Stimulated activated CD4-positive, alpha-beta T cell treated with anti-CD3 and anti-CD28 coated beads, TNF-alpha, amount 100 ng/mL, for 1 hour (primary cell): ENCODE data around the gene PDE7B.

Experiments used
- DNase-seq, 3 donors: peaks; one replicate each; pipeline ENCODE4 v3.0.0-alpha.2; 2020; ENCODE audit warnings: low read depth in 3 of 3, low spot score in 1 of 3

Gene PDE7B

GRCh38 chr6:136173519-136174507, 322.3 kb downstream of the PDE7B start:
- DNase-seq: no peak

- no peak for DNase-seq
Measured at GRCh38 chr6:136174510-136174909, 323.0 kb downstream of the PDE7B start.

- DNase-seq: no peak
Measured at GRCh38 chr6:136175873-136176272, 324.4 kb downstream of the PDE7B start.

GRCh38 chr6:136178749-136179148, 327.2 kb downstream of the PDE7B start:
- no peak for DNase-seq

- DNase-seq: no peak
Measured at GRCh38 chr6:136180704-136181511, 329.4 kb downstream of the PDE7B start.

- no peak for DNase-seq
Measured at GRCh38 chr6:136181512-136181833, 330.0 kb downstream of the PDE7B start.

GRCh38 chr6:136181861-136182260, 330.4 kb downstream of the PDE7B start:
- DNase-seq: no peak

GRCh38 chr6:136184738-136185137, 333.2 kb downstream of the PDE7B start:
- no peak for DNase-seq

- no peak for DNase-seq
Measured at GRCh38 chr6:136186363-136186762, 334.9 kb downstream of the PDE7B start.

- DNase-seq: no peak
Measured at GRCh38 chr6:136188486-136188885, 337.0 kb downstream of the PDE7B start.

GRCh38 chr6:136189104-136189503, 337.6 kb downstream of the PDE7B start:
- DNase-seq: no peak

GRCh38 chr6:136191606-136192312, 340.3 kb downstream of the PDE7B start:
- no peak for DNase-seq

GRCh38 chr6:136192902-136193301, 341.4 kb downstream of the PDE7B start:
- DNase-seq: no peak

GRCh38 chr6:136201732-136202131, 350.2 kb downstream of the PDE7B start:
- DNase-seq: no peak

- DNase-seq: no peak
Measured at GRCh38 chr6:136208783-136209182, 357.3 kb downstream of the PDE7B start.

- no peak for DNase-seq
Measured at GRCh38 chr6:136209496-136209895, 358.0 kb downstream of the PDE7B start.

GRCh38 chr6:136210398-136211165, 359.1 kb downstream of the PDE7B start:
- DNase-seq: no peak

GRCh38 chr6:136212608-136213007, 361.1 kb downstream of the PDE7B start:
- no peak for DNase-seq

GRCh38 chr6:136213012-136213539, 361.6 kb downstream of the PDE7B start:
- DNase-seq: no peak

- DNase-seq: no peak
Measured at GRCh38 chr6:136213853-136214252, 362.4 kb downstream of the PDE7B start.
